Right ventricle myocardium inferior (tissue), 1 donor: Measurements from ENCODE around the gene SGO2. TPM values are rescaled to one million over a fixed set of nuclear protein-coding genes. Genes with fewer than 3 reads are reported as not detected.

Experiments used
- total RNA-seq: library from RNA; stranded (reverse); fragmentation: NEBNext Ultra II Directional; extraction: Animal tissue kit (Norgen Biotek cat#: 25700); gene quantifications from one replicate; pipeline ENCODE4 v1.2.1, GENCODE V29; 2021
- donor health status: DM: no; HTN: yes; CAD: no; lungs with severe emphysema.

SGO2 gene
- total RNA-seq, 1 donor from 2014 or later, result 1.5 TPM

Other genes with a start within 250 kb of the SGO2 start
- gene SPATS2L, start 219.5 kb upstream of the SGO2 start, total RNA-seq, result 89.5 TPM
- 9.8 TPM for gene KCTD18, start 16.1 kb upstream of the SGO2 start, total RNA-seq
- 7.5 TPM for gene AOX1, start 59.8 kb downstream of the SGO2 start, total RNA-seq